GM21825 (cell line): ENCODE data around the gene ARL2.
"Not testable (repeated sequence)": the region's sequence is repeated elsewhere in the genome, so short reads cannot be mapped to it uniquely, and the experiment has no call there.

Source experiments
- ATAC-seq: cut with Tn5 transposase; IDR thresholded peaks from one replicate; pipeline ENCODE4 v1.9.1; 2021; ENCODE audit warnings: mild to moderate bottlenecking, moderate library complexity; ENCODE audit not compliant: unreplicated experiment

Gene ARL2

GRCh38 chr11:65003968-65004367, 10.0 kb upstream of the ARL2 start:
- not testable (repeated sequence) for ATAC-seq

DNA sequence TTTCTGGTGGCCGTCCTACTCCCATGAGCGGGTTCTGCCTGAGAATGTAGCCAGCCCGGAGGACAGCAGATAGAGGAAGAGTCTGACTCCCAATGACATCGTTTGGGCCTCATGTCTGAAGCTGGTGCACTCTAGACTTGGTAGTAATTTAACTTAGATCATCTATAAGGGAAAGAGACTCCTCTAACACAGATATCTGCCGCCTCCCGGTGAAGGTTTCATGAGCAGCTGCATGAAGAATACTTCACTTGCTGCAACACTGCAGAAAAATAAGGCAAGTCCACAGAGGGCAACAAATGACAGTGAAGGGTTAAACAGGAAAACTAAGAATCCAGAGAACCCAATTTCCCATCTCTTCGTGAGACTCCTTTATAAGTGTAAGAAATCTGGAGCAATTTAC, 5.9 kb upstream of the ARL2 start:
- ATAC-seq, result no peak

DNA sequence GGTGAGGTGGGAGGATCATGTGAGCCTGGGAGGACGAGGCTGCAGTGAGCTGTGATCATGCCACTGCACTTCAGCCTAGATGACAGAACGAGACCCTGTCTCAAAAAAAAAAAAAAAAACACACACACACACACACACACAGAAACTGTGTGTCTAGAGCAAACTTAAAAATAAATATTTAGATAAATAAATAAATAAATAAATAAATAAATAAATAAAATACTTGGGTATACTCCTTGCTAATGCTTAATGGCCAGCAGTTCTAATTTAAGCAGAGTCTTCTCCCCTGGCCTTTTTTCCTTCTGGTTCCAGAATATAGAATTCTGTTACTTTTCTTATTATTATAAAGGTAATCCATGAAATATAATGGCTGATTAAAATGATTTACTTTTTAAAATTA, 5.1 kb upstream of the ARL2 start:
- ATAC-seq, result no peak

DNA sequence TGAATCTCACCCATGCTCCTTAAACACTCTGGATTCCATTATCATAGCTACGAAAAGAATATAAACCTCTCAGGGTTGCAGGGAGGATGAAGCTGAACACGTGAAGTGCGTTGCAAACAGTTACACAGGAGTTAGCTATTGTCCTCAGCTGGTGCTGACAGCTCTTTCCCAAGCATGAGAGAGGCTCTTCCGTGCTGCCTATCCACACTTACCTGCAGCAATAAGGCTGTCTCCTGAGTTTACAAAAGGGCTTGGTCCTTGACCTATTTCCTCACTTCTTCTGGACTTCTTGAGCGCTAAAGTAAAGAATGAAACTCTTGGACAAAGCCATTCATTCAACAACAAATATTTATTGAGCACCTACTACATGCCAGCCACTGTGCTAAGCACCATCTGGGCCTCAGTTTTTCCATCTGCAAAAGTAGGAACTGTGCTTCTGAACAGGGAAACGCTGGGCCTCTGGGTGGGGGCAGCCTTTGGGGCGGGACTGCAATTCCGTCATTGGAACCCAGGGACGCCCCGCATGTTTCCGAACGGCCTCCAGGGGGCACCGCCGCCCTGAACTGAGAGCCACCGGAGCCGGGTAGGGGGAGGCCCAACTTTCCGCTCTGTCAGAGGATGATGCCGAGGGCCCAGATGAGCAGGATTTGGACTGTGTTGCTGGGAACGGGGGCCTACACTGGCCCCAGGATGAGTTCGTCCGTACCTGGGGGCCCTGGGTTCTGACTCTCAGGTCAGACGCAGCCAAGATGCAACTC, 651 bp upstream of the ARL2 start:
- peak; percentile 64 for ATAC-seq

DNA sequence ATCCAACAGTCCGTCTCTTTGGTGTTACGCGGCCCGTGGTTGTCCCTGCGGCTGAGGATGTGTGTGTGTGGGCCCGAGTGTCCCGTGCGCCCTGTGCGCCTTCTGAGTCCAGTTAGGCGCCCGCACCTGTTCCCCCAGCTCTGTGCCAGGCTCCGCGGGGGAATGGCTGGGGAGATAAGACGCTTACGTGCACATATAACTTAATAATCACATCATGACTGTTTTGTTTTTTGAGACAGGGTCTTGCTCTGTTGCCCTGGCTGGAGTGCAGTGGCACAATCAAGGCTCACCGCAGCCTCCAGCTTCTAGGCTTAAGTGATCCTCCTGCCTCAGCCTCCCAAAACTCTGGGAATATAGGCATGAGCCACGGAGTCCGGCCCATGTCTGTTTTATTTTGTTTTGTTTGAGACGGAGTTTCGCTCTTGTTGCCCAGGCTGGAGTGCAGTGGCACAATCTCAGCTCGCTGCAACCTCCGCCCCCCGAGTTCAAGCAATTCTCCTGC, 817 bp downstream of the ARL2 start:
- no peak for ATAC-seq

DNA sequence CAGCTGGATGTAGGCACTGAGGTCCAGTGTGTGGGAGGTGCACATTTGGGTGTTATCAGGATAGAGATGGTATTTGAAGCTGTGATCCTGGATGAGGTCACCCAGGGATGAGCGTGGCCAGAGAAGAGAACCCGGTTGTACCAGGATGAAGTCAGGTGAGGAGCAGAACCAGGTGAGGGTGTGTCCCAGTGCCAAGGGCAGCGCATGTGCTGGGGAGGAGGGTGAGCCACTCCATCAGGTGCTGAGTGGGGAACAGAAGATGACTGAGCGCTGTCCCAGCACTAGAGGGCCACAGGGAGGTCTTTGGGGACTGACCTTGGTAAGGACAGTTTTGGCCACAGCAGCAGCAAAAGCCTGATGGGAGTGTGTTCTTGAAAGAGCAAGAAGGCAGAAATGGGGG, 2.7 kb downstream of the ARL2 start:
- ATAC-seq, result no peak

GRCh38 chr11:65017937-65018336, 4.0 kb downstream of the ARL2 start:
- no peak for ATAC-seq

GRCh38 chr11:65019824-65020223, 5.9 kb downstream of the ARL2 start:
- no peak for ATAC-seq

DNA sequence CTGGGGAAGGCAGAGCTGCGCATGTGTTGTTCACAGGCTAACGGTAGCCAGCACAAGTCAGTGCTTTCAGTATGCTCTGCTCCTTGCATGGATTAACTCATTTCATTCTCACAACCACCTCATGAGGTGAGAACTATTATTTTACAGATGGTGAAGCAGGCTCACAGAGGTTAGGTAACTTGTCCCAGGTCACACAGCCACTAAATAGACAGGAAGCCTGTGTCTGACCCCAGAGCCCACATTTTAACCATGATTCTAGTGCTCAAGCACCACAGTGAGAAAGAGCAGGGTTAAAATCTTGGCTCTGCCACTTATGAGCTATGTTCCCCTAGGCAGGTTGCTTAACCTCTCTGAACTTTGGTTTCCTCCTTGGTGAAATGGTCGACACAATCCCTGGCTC, 7.0 kb downstream of the ARL2 start:
- no peak for ATAC-seq

GRCh38 chr11:65021509-65021908, 7.5 kb downstream of the ARL2 start:
- no peak for ATAC-seq

DNA sequence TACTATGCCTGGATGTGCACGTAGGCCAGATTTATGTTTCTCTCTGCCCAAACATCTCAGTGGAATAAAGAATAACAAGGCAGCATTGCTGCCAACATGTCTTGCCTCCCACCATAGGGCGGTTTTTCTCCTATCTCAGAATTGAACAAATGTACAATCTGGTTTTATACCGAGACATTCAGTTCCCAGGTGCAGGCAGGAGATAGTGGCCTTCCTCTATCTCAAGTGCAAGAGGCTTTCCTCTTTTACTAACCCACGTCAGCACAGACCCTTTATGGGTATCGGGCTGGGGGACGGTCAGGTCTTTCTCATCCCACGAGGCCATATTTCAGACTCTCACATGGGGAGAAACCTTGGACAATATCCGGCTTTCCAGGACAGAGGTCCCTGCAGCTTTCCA, 9.5 kb downstream of the ARL2 start:
- not testable (repeated sequence) for ATAC-seq

DNA sequence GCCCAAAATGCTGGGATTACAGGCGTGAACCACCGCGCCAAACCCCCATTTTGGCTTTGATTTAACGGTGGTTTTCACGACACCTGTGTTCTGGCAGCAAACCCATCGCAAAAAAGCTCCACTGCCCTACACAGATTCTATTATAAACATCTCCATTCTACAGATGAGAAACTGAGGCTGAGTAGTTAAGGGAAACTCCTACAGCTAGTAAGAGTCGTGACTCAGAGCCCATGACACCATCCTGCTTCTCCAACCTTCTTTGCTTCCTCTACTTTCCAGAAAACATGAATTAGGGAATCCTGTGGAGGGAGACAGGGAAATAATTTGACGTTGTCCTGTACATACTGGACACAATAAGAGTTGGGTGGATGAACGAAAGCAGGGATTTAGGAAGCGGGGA, 12.8 kb downstream of the ARL2 start:
- no peak for ATAC-seq

DNA sequence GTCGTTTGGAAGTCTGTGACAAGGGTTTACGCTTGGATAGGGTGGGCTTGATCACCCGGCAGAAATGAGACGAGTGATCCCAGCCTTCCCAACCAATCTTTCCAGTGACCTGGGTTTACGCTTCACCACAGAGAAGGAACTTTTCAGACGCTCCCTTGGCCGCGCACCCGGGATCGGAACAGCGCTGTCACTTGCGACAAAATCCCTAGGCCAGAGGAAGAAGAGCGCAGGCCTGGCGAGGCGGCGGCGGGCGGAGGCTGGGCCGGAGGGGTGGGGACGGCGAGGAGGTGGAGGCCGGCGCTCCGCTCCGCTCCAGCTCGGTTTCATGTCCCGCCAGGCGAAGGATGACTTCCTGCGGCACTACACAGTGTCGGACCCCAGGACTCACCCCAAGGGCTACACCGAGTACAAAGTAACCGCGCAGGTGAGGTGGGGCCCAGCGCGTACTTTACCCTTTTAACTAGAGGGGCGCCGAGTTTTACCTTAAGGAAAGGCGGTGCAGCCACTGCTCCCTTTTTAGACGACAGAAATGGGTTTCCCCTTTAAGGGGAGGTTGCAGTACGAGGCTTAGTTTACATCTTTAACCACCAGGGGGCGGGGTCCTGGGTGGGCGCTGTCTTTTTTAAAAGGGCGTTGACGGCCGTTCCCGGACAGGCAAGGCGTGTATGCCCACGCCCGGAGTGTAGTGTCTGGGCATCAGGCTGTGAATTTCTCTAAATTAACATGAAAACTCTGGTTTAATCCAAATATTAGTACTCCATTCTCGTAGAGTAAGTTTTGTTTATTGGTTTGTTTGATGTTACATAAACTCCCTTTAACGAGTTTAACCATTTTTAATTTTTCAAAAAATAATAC, 13.5 kb downstream of the ARL2 start, which contains the start of gene SNX15:
Gene SNX15, plus strand, starts transcription at position 227 of the 855 bp plus-strand sequence. Its CDS starts 99 bp downstream, at position 326.
- peak; percentile 84 for ATAC-seq

- no peak for ATAC-seq
These were observed 18.3 kb downstream of the ARL2 start for GRCh38 chr11:65032216-65032615.

GRCh38 chr11:65034423-65034822, 20.5 kb downstream of the ARL2 start:
- ATAC-seq, result no peak

DNA sequence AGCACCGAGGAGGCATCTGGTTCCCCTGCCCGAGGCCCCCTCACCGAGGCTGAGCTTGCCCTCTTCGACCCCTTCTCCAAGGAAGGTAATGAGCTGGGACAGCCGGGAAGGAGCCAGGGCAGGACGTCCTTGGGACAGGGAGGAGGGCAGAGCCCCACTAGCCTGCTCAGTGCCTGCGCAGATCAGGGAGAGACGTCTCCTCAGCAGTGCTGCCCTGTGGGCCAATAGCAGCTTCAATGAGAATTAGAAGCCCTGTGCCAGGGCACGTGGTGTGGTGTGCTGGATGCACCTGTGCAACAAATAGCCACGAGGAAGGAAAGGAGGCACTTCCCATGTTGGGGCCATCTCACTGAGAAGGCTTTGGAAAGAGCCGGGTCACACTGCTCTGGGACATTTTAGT, 21.6 kb downstream of the ARL2 start:
- ATAC-seq, result no peak

GRCh38 chr11:65036931-65037330, 23.0 kb downstream of the ARL2 start:
- no peak for ATAC-seq

GRCh38 chr11:65040520-65040846, 26.5 kb downstream of the ARL2 start:
- no peak for ATAC-seq

DNA sequence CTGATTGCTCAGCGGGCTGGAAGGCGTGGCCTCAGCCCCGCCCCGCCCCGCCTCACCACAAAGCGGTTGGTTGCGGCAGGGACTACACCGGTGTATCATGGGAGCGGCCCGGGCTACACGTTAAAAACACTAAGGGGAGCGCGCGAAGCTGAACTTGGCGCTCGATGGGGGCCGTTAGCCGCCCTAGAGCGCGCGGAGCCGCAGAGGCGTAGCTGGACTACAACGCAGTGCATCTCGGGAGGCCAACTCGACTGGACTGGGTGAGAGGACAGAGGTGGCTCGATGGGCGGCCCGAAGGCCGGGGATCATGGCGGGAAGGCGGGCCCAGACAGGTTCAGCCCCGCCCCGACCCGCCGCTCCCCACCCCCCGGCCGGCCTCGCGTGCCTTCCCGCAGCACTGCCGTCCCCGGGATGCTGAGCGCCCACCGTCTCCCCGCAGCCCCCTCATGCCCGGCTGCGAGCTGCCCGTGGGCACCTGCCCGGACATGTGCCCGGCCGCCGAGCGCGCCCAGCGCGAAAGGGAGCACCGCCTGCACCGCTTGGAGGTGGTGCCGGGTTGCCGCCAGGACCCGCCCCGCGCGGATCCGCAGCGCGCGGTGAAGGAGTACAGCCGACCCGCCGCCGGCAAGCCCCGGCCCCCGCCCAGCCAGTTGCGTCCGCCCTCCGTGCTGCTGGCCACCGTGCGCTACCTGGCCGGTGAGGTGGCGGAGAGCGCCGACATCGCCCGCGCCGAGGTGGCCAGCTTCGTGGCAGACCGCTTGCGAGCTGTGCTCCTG, 27.1 kb downstream of the ARL2 start, which contains the start of gene SAC3D1:
Gene SAC3D1, plus strand, starts transcription at position 364 of the 776 bp plus-strand sequence. Its CDS starts 83 bp downstream, at position 447.
- peak; percentile 85 for ATAC-seq

GRCh38 chr11:65042891-65043290, 28.9 kb downstream of the ARL2 start:
- ATAC-seq, result no peak

- ATAC-seq, result no peak
These were observed 30.0 kb downstream of the ARL2 start for GRCh38 chr11:65043881-65044501.
